ENCODE data around the gene INSYN2B.

The INSYN2B gene

GRCh38 chr5:169980418-169981053, at the start of gene INSYN2B:
TSS of gene INSYN2B (minus strand) at chr5:169980495. CDS start at chr5:169883898, 96,597 bp downstream.
- H3K36me3 ChIP-seq (ENCODE audit: control insufficient read depth, insufficient read depth, low read length) = no peaks in the 10 kb centered on the region
- H2AFZ ChIP-seq = peak within 1 kb of the TSS; percentile 61
- no peak within 1 kb of the TSS for H3K9ac ChIP-seq
- H3K9me3 ChIP-seq (ENCODE audit: control insufficient read depth, low read length) = no peaks in the 10 kb centered on the region
- H3K4me3 ChIP-seq (ENCODE audit: low read depth, low read length) = peak within 1 kb of the TSS; percentile 23
- no peaks in the 10 kb centered on the region for H3K4me1 ChIP-seq
- H3K27ac ChIP-seq = no peak within 1 kb of the TSS
- peak within 1 kb of the TSS; percentile 62 for H3K4me2 ChIP-seq (ENCODE audit: low read length)
- TF ChIP-seq CTCF (IDR thresholded peaks at IDR 0.05) = peak; percentile 50
- no peaks in the 10 kb centered on the region for H3K79me2 ChIP-seq
- no peaks in the 10 kb centered on the region for H3K27me3 ChIP-seq (ENCODE audit: control insufficient read depth, insufficient read depth, low read length)

- no peaks in the 10 kb centered on the region for H3K79me2 ChIP-seq
- no peaks in the 10 kb centered on the region for H3K9me3 ChIP-seq (ENCODE audit: control insufficient read depth, low read length)
- H3K36me3 ChIP-seq (ENCODE audit: control insufficient read depth, insufficient read depth, low read length) = no peaks in the 10 kb centered on the region
- no peak for TF ChIP-seq CTCF (IDR thresholded peaks at IDR 0.05)
- H3K27me3 ChIP-seq (ENCODE audit: control insufficient read depth, insufficient read depth, low read length) = no peaks in the 10 kb centered on the region
- no peak overlapping the region for H3K4me2 ChIP-seq (ENCODE audit: low read length)
- H2AFZ ChIP-seq = no peak overlapping the region
- no peak overlapping the region for H3K9ac ChIP-seq
- no peak overlapping the region for H3K4me3 ChIP-seq (ENCODE audit: low read depth, low read length)
- no peak overlapping the region for H3K27ac ChIP-seq
- H3K4me1 ChIP-seq = no peaks in the 10 kb centered on the region
These were observed 47.8 kb upstream of the INSYN2B start for GRCh38 chr5:170028124-170028523.

- Histone ChIP-seq H3K9ac (no peak overlapping the region), H3K27me3 (ENCODE audit: control insufficient read depth, insufficient read depth, low read length) (no peaks in the 10 kb centered on the region), H2AFZ (no peak overlapping the region), H3K9me3 (ENCODE audit: control insufficient read depth, low read length) (no peaks in the 10 kb centered on the region), H3K36me3 (ENCODE audit: control insufficient read depth, insufficient read depth, low read length) (no peaks in the 10 kb centered on the region), H3K79me2 (no peaks in the 10 kb centered on the region), H3K27ac (no peak overlapping the region), H3K4me1 (no peaks in the 10 kb centered on the region), H3K4me3 (ENCODE audit: low read depth, low read length) (no peak overlapping the region), H3K4me2 (ENCODE audit: low read length) (no peak overlapping the region)
- no peak for TF ChIP-seq CTCF (IDR thresholded peaks at IDR 0.05)
These were observed 45.6 kb upstream of the INSYN2B start for GRCh38 chr5:170025853-170026252.

- no peaks in the 10 kb centered on the region for H3K36me3 ChIP-seq (ENCODE audit: control insufficient read depth, insufficient read depth, low read length)
These were observed 41.2 kb upstream of the INSYN2B start for GRCh38 chr5:170021506-170021905.

More at GRCh38 chr5:170021506-170021905, 41.2 kb upstream of the INSYN2B start:
- Histone ChIP-seq H3K4me3 (ENCODE audit: low read depth, low read length) (no peak overlapping the region), H3K4me2 (ENCODE audit: low read length) (no peak overlapping the region), H2AFZ (no peak overlapping the region), H3K9ac (no peak overlapping the region), H3K27ac (no peak overlapping the region), H3K4me1 (no peaks in the 10 kb centered on the region), H3K79me2 (no peaks in the 10 kb centered on the region), H3K27me3 (ENCODE audit: control insufficient read depth, insufficient read depth, low read length) (no peaks in the 10 kb centered on the region), H3K9me3 (ENCODE audit: control insufficient read depth, low read length) (no peaks in the 10 kb centered on the region)
- TF ChIP-seq CTCF (IDR thresholded peaks at IDR 0.05) = no peak
